NCI-H1417 (cell line): Measurements from ENCODE around the gene LAMP5.

ENCODE experiments used
- DNase-seq, 3 experiments: peaks; one replicate each; lab custom pipeline; 2025; lab: John Stamatoyannopoulos, UW

Gene LAMP5

GRCh38 chr20:9500121-9500520, 14.3 kb upstream of the LAMP5 start:
- no peak for DNase-seq

- peak in 1 of 3 experiments; percentile 30 for DNase-seq
Measured at GRCh38 chr20:9501473-9501872, 12.9 kb upstream of the LAMP5 start.

GRCh38 chr20:9503526-9504245, 10.7 kb upstream of the LAMP5 start:
- no peak for DNase-seq

- no peak for DNase-seq
Measured at GRCh38 chr20:9506280-9506821, 8.0 kb upstream of the LAMP5 start.

- no peak for DNase-seq
Measured at GRCh38 chr20:9506964-9507369, 7.4 kb upstream of the LAMP5 start.

GRCh38 chr20:9507544-9508239, 6.7 kb upstream of the LAMP5 start:
- no peak for DNase-seq

- DNase-seq, result no peak
Measured at GRCh38 chr20:9508240-9508661, 6.1 kb upstream of the LAMP5 start.

GRCh38 chr20:9508696-9509178, 5.7 kb upstream of the LAMP5 start:
- no peak for DNase-seq

GRCh38 chr20:9509246-9509645, 5.1 kb upstream of the LAMP5 start:
- DNase-seq, result no peak

- no peak for DNase-seq
Measured at GRCh38 chr20:9510911-9511310, 3.5 kb upstream of the LAMP5 start.

GRCh38 chr20:9514072-9514460, 324 bp upstream of the LAMP5 start:
- peak in 2 of 3 experiments; percentile 64 to 75 for DNase-seq

GRCh38 chr20:9515214-9515585, 810 bp downstream of the LAMP5 start:
- DNase-seq, result no peak

- no peak for DNase-seq
Measured at GRCh38 chr20:9515741-9516233, 1.4 kb downstream of the LAMP5 start.

GRCh38 chr20:9516234-9516871, 2.0 kb downstream of the LAMP5 start:
- no peak for DNase-seq

GRCh38 chr20:9517297-9518162, 3.1 kb downstream of the LAMP5 start:
- peak in 2 of 3 experiments; percentile 8 to 14 for DNase-seq

- DNase-seq, result peak in 2 of 3 experiments; percentile 62 to 86
Measured at GRCh38 chr20:9518576-9519175, 4.3 kb downstream of the LAMP5 start.

GRCh38 chr20:9520086-9520485, 5.7 kb downstream of the LAMP5 start:
- peak in 2 of 3 experiments; percentile 16 to 69 for DNase-seq

GRCh38 chr20:9523636-9524035, 9.2 kb downstream of the LAMP5 start:
- no peak for DNase-seq

- no peak for DNase-seq
Measured at GRCh38 chr20:9531581-9531980, 17.2 kb downstream of the LAMP5 start.

GRCh38 chr20:9532069-9532838, 17.9 kb downstream of the LAMP5 start:
- DNase-seq, result peak in 2 of 3 experiments; percentile 69 to 93
